HEK293 (cell line): ENCODE results near the gene FOLR1.

Experiments used
- CTCF ChIA-PET: fragments of 350-600 bp; formaldehyde crosslinking; extraction: SDS; loops from one replicate; lab custom pipeline; 2021; ENCODE audit warnings: antibody characterized with exemption; lab: Yijun Ruan, JAX
- POLR2A ChIA-PET: fragments of 300-600 bp; formaldehyde crosslinking; extraction: SDS; loops from one replicate; lab custom pipeline; 2020; ENCODE audit warnings: antibody characterized with exemption, inconsistent platforms; lab: Yijun Ruan, JAX
- H3K27ac ChIP-seq: fragments of 200-500 bp; sonication (Bioruptor generic); 2 replicates; pipeline ENCODE4 v1.5.1; 2014; ENCODE audit warnings: low read depth, low read length, control low read depth, inconsistent platforms; ENCODE audit errors: extremely low read depth
- H3K36me3 ChIP-seq, 2 experiments: fragments of 200-500 bp in 1 of 2; sonication (Bioruptor generic) in 1 of 2; 1 replicate in 1 of 2; 2 replicates in 1 of 2; pipeline ENCODE4 v1.5.1; 2014 to 2017; ENCODE audit warnings: inconsistent platforms in 2 of 2, low read length in 2 of 2; ENCODE audit not compliant: control insufficient read depth in 2 of 2, insufficient read depth in 1 of 2
- H3K4me1 ChIP-seq: fragments of 200-500 bp; sonication (Bioruptor generic); 2 replicates; pipeline ENCODE4 v1.5.1; 2014; ENCODE audit warnings: mild to moderate bottlenecking, low read length, inconsistent platforms; ENCODE audit not compliant: control insufficient read depth, insufficient read depth
- H3K4me3 ChIP-seq: 2 replicates; pipeline ENCODE4 v1.5.1; 2011; ENCODE audit warnings: low read depth, mild to moderate bottlenecking, control low read depth, low read length, moderate library complexity
- H3K9me3 ChIP-seq: fragments of 200-500 bp; sonication (Bioruptor generic); 2 replicates; pipeline ENCODE4 v1.5.1; 2014; ENCODE audit warnings: low read depth, low read length, inconsistent platforms; ENCODE audit not compliant: control insufficient read depth, insufficient read depth
- AEBP2 ChIP-seq: fragments of 450-650 bp; formaldehyde crosslinking; IDR thresholded peaks from 2 replicates; pipeline ENCODE4 v1.5.1; 2016; ENCODE audit warnings: missing biosample characterization, missing genetic modification characterization, borderline replicate concordance
- FEZF1 ChIP-seq: fragments of 450-650 bp; formaldehyde crosslinking; IDR thresholded peaks from 2 replicates; pipeline ENCODE4 v1.5.1; 2016; ENCODE audit warnings: missing biosample characterization, missing genetic modification characterization
- HOXA7 ChIP-seq: sonication (generic); formaldehyde crosslinking; IDR thresholded peaks from 2 replicates; pipeline ENCODE4 v1.8.1; 2022; ENCODE audit warnings: missing genetic modification reagents, borderline replicate concordance
- PATZ1 ChIP-seq: fragments of 450-650 bp; formaldehyde crosslinking; IDR thresholded peaks from 2 replicates; pipeline ENCODE4 v1.5.1; 2016; ENCODE audit warnings: missing biosample characterization, missing genetic modification characterization
- REST ChIP-seq: fragments of 450-650 bp; formaldehyde crosslinking; IDR thresholded peaks from 2 replicates; pipeline ENCODE4 v1.5.1; 2016; ENCODE audit warnings: missing biosample characterization, missing genetic modification characterization
- ZBTB20 ChIP-seq: fragments of 450-650 bp; formaldehyde crosslinking; IDR thresholded peaks from 2 replicates; pipeline ENCODE4 v1.5.1; 2016; ENCODE audit warnings: missing biosample characterization, missing genetic modification characterization
- ZBTB7A ChIP-seq: fragments of 450-650 bp; formaldehyde crosslinking; IDR thresholded peaks from 2 replicates; pipeline ENCODE4 v1.5.1; 2016; ENCODE audit warnings: low read depth, missing biosample characterization, missing genetic modification characterization
- ZNF112 ChIP-seq: fragments of 450-650 bp; formaldehyde crosslinking; IDR thresholded peaks from 2 replicates; pipeline ENCODE4 v1.5.0; 2017; ENCODE audit warnings: missing biosample characterization, missing genetic modification characterization
- ZNF157 ChIP-seq: fragments of 450-650 bp; formaldehyde crosslinking; IDR thresholded peaks from 2 replicates; pipeline ENCODE4 v1.5.1; 2016; ENCODE audit warnings: missing biosample characterization, missing genetic modification characterization
- ZNF350 ChIP-seq: fragments of 450-650 bp; formaldehyde crosslinking; IDR thresholded peaks from 2 replicates; pipeline ENCODE4 v1.5.0; 2017; ENCODE audit warnings: missing biosample characterization, mild to moderate bottlenecking, missing genetic modification characterization
- ZNF391 ChIP-seq: fragments of 450-650 bp; formaldehyde crosslinking; IDR thresholded peaks from 2 replicates; pipeline ENCODE4 v1.5.1; 2016; ENCODE audit warnings: low read depth, missing biosample characterization, missing genetic modification characterization, borderline replicate concordance
- ZNF426 ChIP-seq: fragments of 450-650 bp; formaldehyde crosslinking; IDR thresholded peaks from 2 replicates; pipeline ENCODE4 v1.5.1; 2017; ENCODE audit warnings: missing biosample characterization, missing genetic modification characterization, mild to moderate bottlenecking, inconsistent platforms, moderate library complexity
- ZNF501 ChIP-seq: fragments of 450-650 bp; formaldehyde crosslinking; IDR thresholded peaks from 2 replicates; pipeline ENCODE4 v1.5.1; 2016; ENCODE audit warnings: missing biosample characterization, missing genetic modification characterization
- ZNF544 ChIP-seq: fragments of 450-650 bp; formaldehyde crosslinking; IDR thresholded peaks from 2 replicates; pipeline ENCODE4 v1.5.0; 2017; ENCODE audit warnings: missing biosample characterization, missing genetic modification characterization
- ZNF658 ChIP-seq: fragments of 450-650 bp; formaldehyde crosslinking; IDR thresholded peaks from 2 replicates; pipeline ENCODE4; 2016; ENCODE audit warnings: missing biosample characterization, missing genetic modification characterization
- ZNF701 ChIP-seq: fragments of 450-650 bp; formaldehyde crosslinking; IDR thresholded peaks from 2 replicates; pipeline ENCODE4 v1.5.1; 2016; ENCODE audit warnings: missing biosample characterization, missing genetic modification characterization
- ZNF776 ChIP-seq: fragments of 450-650 bp; formaldehyde crosslinking; IDR thresholded peaks from 2 replicates; pipeline ENCODE4 v1.5.0; 2017; ENCODE audit warnings: missing biosample characterization, missing genetic modification characterization, borderline replicate concordance
- ZSCAN30 ChIP-seq: fragments of 450-650 bp; IDR thresholded peaks from 2 replicates; pipeline ENCODE4 v1.5.1; 2018; ENCODE audit warnings: missing biosample characterization, mild to moderate bottlenecking, missing genetic modification characterization, moderate library complexity

Gene FOLR1

GRCh38 chr11:72238040-72238450 lies 46.1 kb downstream of the FOLR1 start (continued):
- TF ChIP-seq PATZ1 (no peak; the same call in 1 of the 2 replicates), ZBTB7A (tag by site-specific recombination) (no peak)

- no peak overlapping the region for H3K27ac ChIP-seq
- H3K9me3 ChIP-seq: no peaks in the 10 kb centered on the region
- ChIA-PET POLR2A (interaction anchor here (0.6 to 4.5 kb wide), 5 partner anchors 12 to 193 kb away, joined by 3 to 42 read pairs (median 4); partner anchors contain the start of gene INPPL1), CTCF (interaction anchor here (0.5 to 3.5 kb wide), 15 partner anchors 9 to 406 kb away, joined by 3 to 26 read pairs (median 4); partner anchors contain the start of gene INPPL1)
- H3K4me3 ChIP-seq: no peak overlapping the region
- H3K36me3 ChIP-seq: peaks cover 0 to 50% of the 10 kb centered on the region in 2 experiments; a peak in 2 of 3 replicates
- TF ChIP-seq ZNF426 (tag by site-specific recombination) (no peak), ZNF112 (no peak), PATZ1 (no peak), ZNF157 (no peak), ZNF544 (tag by site-specific recombination) (no peak), ZNF501 (tag by site-specific recombination) (no peak), ZNF776 (tag by site-specific recombination) (no peak), ZSCAN30 (tag by site-specific recombination) (no peak), AEBP2 (tag by site-specific recombination) (no peak), ZBTB20 (tag by site-specific recombination) (no peak), FEZF1 (tag by site-specific recombination) (no peak), ZNF391 (tag by site-specific recombination) (no peak), REST (tag by site-specific recombination) (no peak), ZNF350 (tag by site-specific recombination) (no peak), HOXA7 (CRISPR knock-in tag) (no peak), ZNF658 (tag by site-specific recombination) (no peak), ZNF701 (tag by site-specific recombination) (no peak)
- no peaks in the 10 kb centered on the region for H3K4me1 ChIP-seq
These were observed 46.8 kb downstream of the FOLR1 start for GRCh38 chr11:72238492-72239312.
